CD4-positive, alpha-beta T cell (primary cell): ENCODE data around the gene DESI2. TPM values are rescaled to one million over a fixed set of nuclear protein-coding genes. Genes with fewer than 3 reads are reported as not detected.

Source experiments
- ATAC-seq: fragments of 200-7000 bp; cut with Tn5 transposase; one replicate; pipeline ENCODE4 v1.10.0; 2022; ENCODE audit warnings: mild to moderate bottlenecking; ENCODE audit not compliant: poor library complexity
- CTCF ChIA-PET: fragments of 350-600 bp; sonication (Branson Sonifier 250); formaldehyde crosslinking; loops from one replicate; lab custom pipeline; 2021; ENCODE audit warnings: antibody characterized with exemption, inconsistent platforms; lab: Charles Lee
- POLR2A ChIA-PET: fragments of 350-600 bp; sonication (Branson Sonifier 250); formaldehyde crosslinking; loops from one replicate; lab custom pipeline; 2021; ENCODE audit warnings: antibody characterized with exemption, inconsistent platforms; lab: Charles Lee
- DNase-seq, 14 experiments: peaks; one replicate each; pipeline ENCODE4 v3.0.0-alpha.2; 2013 to 2020; ENCODE audit warnings: mixed read lengths in 2 of 14
- H3K27ac ChIP-seq, 2 donors: one replicate each; pipeline versions ENCODE4 v1.5.1 to v1.7.0; 2013; ENCODE audit warnings: low read length in 2 of 2, low read depth in 1 of 2, mild to moderate bottlenecking in 1 of 2
- H3K27me3 ChIP-seq, 2 experiments: 1 replicate in 1 of 2; 2 replicates in 1 of 2; pipeline versions ENCODE4 v1.6.1 to v1.7.0; 2013; ENCODE audit warnings: low read length in 2 of 2, control low read depth in 1 of 2, mild to moderate bottlenecking in 1 of 2, moderate library complexity in 1 of 2; ENCODE audit not compliant: insufficient read depth in 2 of 2, control insufficient read depth in 1 of 2
- H3K36me3 ChIP-seq: one replicate; pipeline ENCODE4 v1.6.1; 2013; ENCODE audit warnings: low read length, control low read depth; ENCODE audit not compliant: insufficient read depth
- H3K4me1 ChIP-seq: one replicate; pipeline ENCODE4 v1.6.1; 2013; ENCODE audit warnings: low read length, control low read depth; ENCODE audit not compliant: insufficient read depth
- H3K4me3 ChIP-seq: one replicate; pipeline ENCODE4 v1.5.1; 2013; ENCODE audit warnings: mild to moderate bottlenecking, low read length, moderate library complexity
- H3K9me3 ChIP-seq, 2 experiments: 1 replicate in 1 of 2; 2 replicates in 1 of 2; pipeline versions ENCODE4 v1.6.1 to v1.7.0; 2013; ENCODE audit warnings: low read length in 2 of 2, mild to moderate bottlenecking in 2 of 2, control low read depth in 1 of 2, moderate library complexity in 1 of 2; ENCODE audit not compliant: control insufficient read depth in 1 of 2, insufficient read depth in 1 of 2
- H3K27ac Mint-ChIP-seq: one replicate; pipeline ENCODE4 v1.8.0; 2020; ENCODE audit warnings: mixed read lengths
- H3K27me3 Mint-ChIP-seq: one replicate; pipeline ENCODE4 v1.8.0; 2021; ENCODE audit warnings: mixed read lengths
- H3K36me3 Mint-ChIP-seq: one replicate; pipeline ENCODE4 v1.8.0; 2021; ENCODE audit warnings: low read depth, mixed read lengths
- H3K4me1 Mint-ChIP-seq: one replicate; pipeline ENCODE4 v1.8.0; 2021; ENCODE audit warnings: low read depth, mixed read lengths
- H3K4me3 Mint-ChIP-seq: one replicate; pipeline ENCODE4 v1.8.0; 2020; ENCODE audit warnings: mild to moderate bottlenecking, mixed read lengths
- H3K9me3 Mint-ChIP-seq: one replicate; pipeline ENCODE4 v1.8.0; 2020; ENCODE audit warnings: mixed read lengths
- CTCF ChIP-seq: fragments of 200-600 bp; IDR thresholded peaks from one replicate; pipeline ENCODE4 v1.8.0; 2022; ENCODE audit warnings: antibody characterized with exemption, mild to moderate bottlenecking
- intact Hi-C, 2 experiments: fragments of 100-400 bp; cut with DNase I in 1 of 2; cut with micrococcal nuclease in 1 of 2; formaldehyde crosslinking; loops; one replicate each; pipeline versions ENCODE4 v1.15.1 to v1.9.0; 2023 to 2025; cut with DNase I, micrococcal nuclease
- total RNA-seq, 174 experiments: library from RNA in 2 of 174; stranded (reverse) in 2 of 174; gene quantifications; one replicate each; pipeline ENCODE4 v1.2.3 and lab custom pipeline; 2021 to 2026

Gene DESI2
- total RNA-seq, 2 experiments from 2014 or later, result 12.9 to 13.7 TPM

- no peaks in the 10 kb centered on the region for H3K9me3 Mint-ChIP-seq
- Histone ChIP-seq H3K36me3 (no peaks in the 10 kb centered on the region), H3K9me3 (no peaks in the 10 kb centered on the region), H3K4me3 (peak overlapping the region; percentile 62), H3K4me1 (peaks cover 13% of the 10 kb centered on the region), H3K27ac (no peak overlapping the region), H3K27me3 (peaks cover 0 to 7% of the 10 kb centered on the region in 2 experiments)
- peaks cover 10% of the 10 kb centered on the region for H3K4me1 Mint-ChIP-seq
- ATAC-seq (peak; percentile 60), DNase-seq (peak in 12 of 14 experiments; percentile 7 to 46 (median 14))
- ChIA-PET POLR2A (interaction anchor here (0.7 to 2.1 kb wide), 6 partner anchors 22 to 241 kb away, joined by 3 to 10 read pairs (median 6); partner anchors contain the start of genes DESI2 and HNRNPU), CTCF (interaction anchor here (0.6 kb wide), 1 partner anchor 1699 kb away, joined by 7 read pairs; no protein-coding TSS in a partner anchor)
- peak overlapping the region; percentile 73 for H3K27ac Mint-ChIP-seq
- intact Hi-C loops, result no loop called here
- no peak for TF ChIP-seq CTCF
- H3K4me3 Mint-ChIP-seq, result peak overlapping the region; percentile 93
- peaks cover 8% of the 10 kb centered on the region for H3K36me3 Mint-ChIP-seq
- peaks cover 22% of the 10 kb centered on the region for H3K27me3 Mint-ChIP-seq
Observed at GRCh38 chr1:244730153-244730933, 77.4 kb downstream of the DESI2 start.

- no peak for ATAC-seq
- H3K4me1 Mint-ChIP-seq, result peaks cover 10% of the 10 kb centered on the region
Observed at GRCh38 chr1:244730934-244731434, 78.1 kb downstream of the DESI2 start.

GRCh38 chr1:244731651-244732050, 78.7 kb downstream of the DESI2 start:
- H3K27me3 Mint-ChIP-seq, result peaks cover 22% of the 10 kb centered on the region
- no peaks in the 10 kb centered on the region for H3K9me3 Mint-ChIP-seq
- peak overlapping the region; percentile 60 for H3K4me3 Mint-ChIP-seq
- Histone ChIP-seq H3K27me3 (peaks cover 0 to 7% of the 10 kb centered on the region in 2 experiments), H3K4me1 (peaks cover 13% of the 10 kb centered on the region), H3K9me3 (no peaks in the 10 kb centered on the region), H3K27ac (no peak overlapping the region), H3K36me3 (no peaks in the 10 kb centered on the region), H3K4me3 (no peak overlapping the region)
- no peak for TF ChIP-seq CTCF
- H3K27ac Mint-ChIP-seq, result no peak overlapping the region
- ChIA-PET POLR2A (no interaction called here), CTCF (no interaction called here)
- ATAC-seq, result no peak
- DNase-seq, result no peak
- peaks cover 10% of the 10 kb centered on the region for H3K4me1 Mint-ChIP-seq
- peaks cover 8% of the 10 kb centered on the region for H3K36me3 Mint-ChIP-seq
- intact Hi-C loops, result no loop called here

More at GRCh38 chr1:244730934-244731434, 78.1 kb downstream of the DESI2 start:
- Mint-ChIP-seq H3K27ac (no peak overlapping the region), H3K4me3 (peak overlapping the region; percentile 85), H3K36me3 (peaks cover 8% of the 10 kb centered on the region), H3K27me3 (peaks cover 22% of the 10 kb centered on the region), H3K9me3 (no peaks in the 10 kb centered on the region)
- CTCF ChIA-PET, result no interaction called here
- TF ChIP-seq CTCF, result no peak
- POLR2A ChIA-PET, result interaction anchor here (1.5 to 2.1 kb wide), 3 partner anchors 77 to 133 kb away, joined by 4 to 9 read pairs (median 8); partner anchors contain the start of gene HNRNPU
- Histone ChIP-seq H3K4me1 (peaks cover 13% of the 10 kb centered on the region), H3K27me3 (peaks cover 0 to 7% of the 10 kb centered on the region in 2 experiments), H3K27ac (no peak overlapping the region), H3K4me3 (no peak overlapping the region), H3K9me3 (no peaks in the 10 kb centered on the region), H3K36me3 (no peaks in the 10 kb centered on the region)
- intact Hi-C loops, result no loop called here
- no peak for DNase-seq
